ENCODE data around the gene CA11. TPM values are rescaled to one million over a fixed set of nuclear protein-coding genes. Genes with fewer than 3 reads are reported as not detected.

CA11 gene
- total RNA-seq, 2 experiments from 2014 or later, result 9.7 to 10.4 TPM

DNA sequence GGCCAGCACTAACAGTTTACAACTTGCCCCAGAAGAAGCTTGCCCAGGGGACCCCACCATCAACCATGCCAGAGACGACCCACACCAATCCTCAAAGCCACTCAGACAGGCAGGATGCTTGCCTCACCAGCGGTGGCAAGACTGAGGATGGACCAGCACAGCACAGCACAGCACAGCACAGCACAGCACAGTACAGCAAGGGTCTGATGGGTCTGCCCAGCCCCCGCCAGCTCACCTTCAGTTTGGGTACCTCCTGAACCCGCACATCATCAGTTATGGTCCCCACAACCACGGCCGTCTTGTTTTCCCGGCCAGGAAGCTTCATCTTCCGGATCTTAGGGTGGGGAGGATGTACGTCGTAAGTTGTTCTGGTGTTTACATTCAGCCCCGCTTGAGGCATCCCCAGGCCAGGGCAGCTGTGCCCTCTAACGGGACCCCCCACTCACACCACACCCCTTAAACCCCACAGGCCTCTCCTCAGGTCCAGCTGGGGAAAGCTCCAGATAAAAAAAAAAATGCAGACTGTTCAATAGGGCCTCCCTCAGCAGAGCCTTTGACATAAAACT, 29.4 kb downstream of the CA11 start:
- POLR2A ChIA-PET, result interaction anchor here (0.6 to 1.3 kb wide), 4 partner anchors 8 to 42 kb away, joined by 3 to 5 read pairs (median 3); no protein-coding TSS in a partner anchor
- H3K27ac Mint-ChIP-seq, result peak overlapping the region; percentile 43
- H3K4me1 Mint-ChIP-seq, result peaks cover 26% of the 10 kb centered on the region
- no peak for ATAC-seq (ENCODE audit: low read depth)
- DNase-seq, result no peak
- no peaks in the 10 kb centered on the region for H3K27me3 Mint-ChIP-seq
- H3K4me3 Mint-ChIP-seq, result peak overlapping the region; percentile 95
- no peaks in the 10 kb centered on the region for H3K9me3 Mint-ChIP-seq
- peaks cover 22% of the 10 kb centered on the region for H3K36me3 Mint-ChIP-seq

DNA sequence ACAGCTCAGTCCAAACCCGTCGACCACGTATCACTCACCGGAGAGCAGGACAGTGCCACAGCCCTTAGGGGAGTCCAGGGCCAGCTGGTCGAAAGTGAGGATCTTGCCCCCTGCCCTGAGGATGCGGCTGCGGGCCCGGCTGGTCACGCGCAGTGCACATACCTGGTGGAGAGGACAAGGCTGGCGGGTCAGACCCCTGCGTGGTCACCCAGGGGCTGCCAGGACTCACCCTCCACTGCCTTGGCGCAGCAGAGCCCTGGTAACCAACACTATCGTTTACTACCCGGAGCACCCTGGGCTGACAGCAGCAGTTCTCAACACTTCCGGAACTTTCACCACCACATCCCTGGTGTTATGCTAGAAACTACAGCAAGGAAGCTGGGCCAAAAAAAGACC, 29.9 kb downstream of the CA11 start:
- peak overlapping the region; percentile 43 for H3K27ac Mint-ChIP-seq
- POLR2A ChIA-PET, result interaction anchor here (0.6 kb wide), 1 partner anchor 41 kb away, joined by 5 read pairs; no protein-coding TSS in a partner anchor
- ATAC-seq (ENCODE audit: low read depth) (no peak), DNase-seq (peak; percentile 28)
- H3K4me3 Mint-ChIP-seq, result peak overlapping the region; percentile 95
- no peaks in the 10 kb centered on the region for H3K9me3 Mint-ChIP-seq
- H3K4me1 Mint-ChIP-seq, result peaks cover 23% of the 10 kb centered on the region
- peaks cover 22% of the 10 kb centered on the region for H3K36me3 Mint-ChIP-seq
- H3K27me3 Mint-ChIP-seq, result no peaks in the 10 kb centered on the region

DNA sequence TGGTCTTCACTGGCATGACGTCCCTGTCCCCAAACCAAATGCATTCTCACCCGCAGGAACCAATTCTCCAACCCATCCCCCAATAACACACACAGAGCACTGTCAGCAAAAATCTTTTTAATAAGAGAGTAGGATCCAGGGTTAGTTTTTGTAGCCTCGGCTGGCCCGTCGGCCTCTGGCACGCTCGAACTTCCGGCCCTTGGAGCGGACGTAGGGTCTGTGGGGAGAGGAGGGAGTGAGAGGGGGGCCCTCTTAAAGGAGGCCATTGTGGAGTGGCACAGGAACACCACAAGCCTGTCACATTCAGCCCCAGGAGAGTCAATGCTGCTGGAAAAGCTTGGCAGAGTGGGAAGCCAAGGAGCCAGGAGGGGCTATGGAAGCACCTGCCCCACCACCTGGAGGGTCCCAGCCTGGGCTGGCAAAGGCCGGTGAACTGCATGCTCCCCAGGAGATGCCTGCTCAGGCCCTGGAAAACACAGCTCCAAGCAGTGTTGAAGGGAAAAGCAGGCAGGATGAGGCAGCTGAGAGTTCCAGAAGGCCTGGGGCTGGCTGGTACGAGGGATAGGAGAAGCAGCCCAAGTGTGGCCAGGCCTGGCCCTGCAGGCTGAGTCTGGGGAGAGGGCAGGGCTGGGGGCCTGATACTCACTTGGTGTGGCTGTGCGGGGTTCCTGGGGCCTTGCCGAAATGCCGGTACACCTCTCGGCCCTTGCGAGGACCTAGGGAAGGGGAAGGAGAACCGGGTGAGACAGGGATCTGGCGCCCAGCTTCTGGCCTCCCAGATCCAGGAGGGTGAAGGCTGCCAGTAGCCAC, 30.6 kb downstream of the CA11 start:
- Mint-ChIP-seq H3K27me3 (no peaks in the 10 kb centered on the region), H3K4me1 (peaks cover 23% of the 10 kb centered on the region), H3K9me3 (no peaks in the 10 kb centered on the region), H3K4me3 (no peak overlapping the region), H3K36me3 (peaks cover 22% of the 10 kb centered on the region), H3K27ac (peak overlapping the region; percentile 25)
- peak; percentile 25 for DNase-seq
- POLR2A ChIA-PET, result interaction anchor here (0.6 kb wide), 1 partner anchor 41 kb away, joined by 5 read pairs; no protein-coding TSS in a partner anchor
- ATAC-seq (ENCODE audit: low read depth), result no peak

DNA sequence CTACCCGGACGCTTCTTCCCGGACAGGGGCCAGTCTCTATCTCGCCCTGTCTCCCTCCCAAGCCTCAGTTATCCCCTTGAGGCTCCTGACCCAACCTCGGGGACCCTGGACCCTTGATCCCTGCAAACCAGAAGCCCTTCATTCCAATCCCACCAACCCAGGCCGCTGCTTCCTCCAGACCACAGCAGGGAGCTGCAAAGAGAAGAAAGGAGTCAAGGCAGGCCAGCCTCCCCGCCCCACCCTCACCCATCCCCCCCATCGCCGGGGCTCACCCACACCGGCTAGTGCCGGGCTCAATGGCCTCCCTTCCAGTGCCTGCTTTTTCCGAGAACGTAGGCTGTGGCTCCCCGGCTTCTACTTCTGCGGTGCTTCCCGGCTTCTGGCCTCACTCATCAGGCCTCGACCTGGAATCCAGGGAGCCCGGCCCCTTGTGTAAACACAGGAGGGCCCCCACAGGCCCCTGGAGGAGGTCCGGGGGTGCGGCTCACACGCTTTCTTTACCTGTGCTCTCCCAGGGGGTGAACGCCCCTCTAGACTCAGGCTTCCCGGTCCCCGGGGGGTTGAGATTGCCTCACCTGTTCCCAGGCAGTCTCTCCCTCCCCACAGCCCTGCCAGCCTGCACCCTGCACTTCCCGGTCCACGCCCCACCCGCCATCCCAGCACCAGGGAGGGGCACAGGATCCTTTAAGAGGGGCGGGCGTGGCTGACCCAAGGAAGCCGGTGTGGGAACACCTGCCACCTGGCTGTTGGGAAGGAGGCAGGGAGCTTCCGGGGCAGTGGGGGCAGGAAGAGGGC, 31.4 kb downstream of the CA11 start, which contains the start of gene FAM83E:
Gene FAM83E (minus strand): TSS at position 641 of the 795 bp plus-strand sequence. CDS start 1,704 bp downstream, outside the sequence.
- POLR2A ChIA-PET, result interaction anchor here (1.0 kb wide), 1 partner anchor 9 kb away, joined by 3 read pairs; no protein-coding TSS in a partner anchor
- Mint-ChIP-seq H3K4me3 (no peak within 1 kb of the TSS), H3K27me3 (no peaks in the 10 kb centered on the region), H3K4me1 (peaks cover 15% of the 10 kb centered on the region), H3K27ac (peak within 1 kb of the TSS; percentile 26), H3K36me3 (peaks cover 21% of the 10 kb centered on the region), H3K9me3 (no peaks in the 10 kb centered on the region)
- DNase-seq (peak; percentile 32), ATAC-seq (ENCODE audit: low read depth) (no peak)

DNA sequence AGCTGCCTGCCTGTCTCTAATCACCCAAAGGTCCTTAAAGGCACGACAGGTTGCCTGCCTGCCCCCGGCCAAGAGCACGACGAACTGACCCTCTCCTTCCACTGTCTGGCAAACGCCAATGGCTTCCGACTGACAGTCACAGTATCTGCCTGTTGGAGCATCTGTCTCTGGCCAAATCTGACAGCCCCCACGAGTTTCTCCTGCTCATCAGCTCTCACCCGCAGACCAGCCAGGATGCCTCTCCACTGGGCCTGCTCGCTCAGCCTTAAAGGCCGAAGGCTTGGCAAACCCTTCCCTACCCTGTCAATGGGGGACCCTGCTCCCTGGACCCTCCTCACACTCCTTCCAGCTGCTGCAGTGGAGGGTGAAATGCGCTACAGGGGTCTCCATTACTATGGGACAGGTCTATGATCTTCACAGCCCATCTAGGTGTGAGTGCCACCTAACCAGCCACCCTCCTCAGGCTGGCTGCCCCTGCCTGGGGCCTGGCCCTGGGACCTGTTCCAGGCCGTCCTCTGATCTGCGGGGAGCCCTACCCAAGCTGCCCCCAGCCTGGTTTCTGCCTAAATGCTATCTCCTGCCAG, 32.0 kb downstream of the CA11 start:
- DNase-seq (peak; percentile 34), ATAC-seq (ENCODE audit: low read depth) (no peak)
- POLR2A ChIA-PET, result interaction anchor here (0.6 to 1.0 kb wide), 2 partner anchors 10 to 13 kb away, joined by 3 to 8 read pairs; no protein-coding TSS in a partner anchor
- no peaks in the 10 kb centered on the region for H3K27me3 Mint-ChIP-seq
- H3K4me1 Mint-ChIP-seq, result peaks cover 15% of the 10 kb centered on the region
- peaks cover 19% of the 10 kb centered on the region for H3K36me3 Mint-ChIP-seq
- no peaks in the 10 kb centered on the region for H3K9me3 Mint-ChIP-seq
- H3K27ac Mint-ChIP-seq, result peak overlapping the region; percentile 26
- H3K4me3 Mint-ChIP-seq, result no peak overlapping the region

DNA sequence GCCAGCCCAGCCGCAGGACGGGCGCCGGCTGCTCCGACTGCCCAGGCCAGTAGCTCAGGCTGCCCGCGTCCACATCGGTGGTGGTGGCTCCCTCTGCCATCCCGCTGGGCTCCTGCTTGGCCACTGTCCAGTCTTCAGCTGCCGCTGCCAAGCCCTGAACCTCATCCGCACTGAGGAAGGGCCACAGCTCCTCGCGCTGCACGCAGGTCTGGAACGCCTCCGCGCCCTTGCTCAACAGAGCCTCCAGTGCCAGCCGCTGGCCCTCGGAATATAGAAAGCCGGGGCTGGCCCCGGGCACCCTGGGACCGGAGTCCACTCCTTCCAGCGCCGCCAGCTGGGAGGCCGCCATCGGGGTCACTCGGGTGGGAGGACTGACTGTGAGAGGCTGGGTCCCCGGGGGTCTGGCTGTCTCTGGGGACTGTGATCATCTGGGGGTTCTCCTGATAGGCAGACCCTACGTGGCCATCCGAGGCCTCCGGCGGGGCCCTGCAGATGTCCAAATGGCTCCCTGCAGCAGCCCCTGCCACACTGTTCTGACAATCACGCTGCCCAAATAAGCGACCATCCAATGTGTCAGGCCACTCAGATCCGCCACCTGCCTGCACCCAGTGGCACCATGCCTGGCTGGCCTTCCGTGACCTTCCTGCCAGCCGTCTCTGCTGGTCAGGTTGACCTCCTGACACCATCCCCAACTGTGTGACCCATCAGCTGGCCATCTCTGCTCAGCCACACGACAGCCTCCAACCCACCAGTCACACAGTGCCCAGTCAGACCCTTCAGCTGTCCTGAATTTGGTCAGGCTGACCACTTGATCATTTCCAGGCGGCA, 32.7 kb downstream of the CA11 start:
- no peak overlapping the region for H3K4me3 Mint-ChIP-seq
- peaks cover 14% of the 10 kb centered on the region for H3K36me3 Mint-ChIP-seq
- DNase-seq (peak; percentile 29), ATAC-seq (ENCODE audit: low read depth) (no peak)
- H3K4me1 Mint-ChIP-seq, result peaks cover 18% of the 10 kb centered on the region
- H3K9me3 Mint-ChIP-seq, result no peaks in the 10 kb centered on the region
- no peak overlapping the region for H3K27ac Mint-ChIP-seq
- H3K27me3 Mint-ChIP-seq, result no peaks in the 10 kb centered on the region
- POLR2A ChIA-PET, result interaction anchor here (0.6 to 1.1 kb wide), 2 partner anchors 14 to 23 kb away, joined by 3 to 8 read pairs; partner anchors contain the start of gene DBP

DNA sequence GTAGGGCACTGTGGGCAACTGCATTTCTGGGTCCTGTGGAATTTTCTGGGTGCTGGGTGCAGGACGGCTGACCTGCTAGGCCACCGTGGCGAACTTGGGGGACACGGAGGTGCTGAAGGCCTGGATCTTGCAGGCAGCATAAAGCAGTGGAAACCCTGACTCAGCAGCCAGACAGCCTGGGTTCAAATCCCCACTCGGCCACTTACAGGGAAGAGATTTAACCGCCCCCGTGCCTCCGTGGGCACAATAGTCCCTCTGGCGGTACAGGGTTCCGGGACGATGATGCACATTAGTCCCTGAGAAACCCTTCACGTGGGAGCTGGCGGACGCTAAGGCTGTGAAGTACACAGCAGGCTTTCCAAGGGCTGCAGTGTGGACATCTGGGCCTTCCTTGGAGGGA, 34.1 kb downstream of the CA11 start:
- ATAC-seq (ENCODE audit: low read depth), result no peak
- H3K4me1 Mint-ChIP-seq, result peaks cover 14% of the 10 kb centered on the region
- H3K27ac Mint-ChIP-seq, result no peak overlapping the region
- no peak overlapping the region for H3K4me3 Mint-ChIP-seq
- POLR2A ChIA-PET, result interaction anchor here (1.1 kb wide), 1 partner anchor 25 kb away, joined by 3 read pairs; the partner anchor contains the start of gene DBP
- DNase-seq, result no peak
- H3K9me3 Mint-ChIP-seq, result no peaks in the 10 kb centered on the region
- H3K27me3 Mint-ChIP-seq, result no peaks in the 10 kb centered on the region
- peaks cover 8% of the 10 kb centered on the region for H3K36me3 Mint-ChIP-seq

DNA sequence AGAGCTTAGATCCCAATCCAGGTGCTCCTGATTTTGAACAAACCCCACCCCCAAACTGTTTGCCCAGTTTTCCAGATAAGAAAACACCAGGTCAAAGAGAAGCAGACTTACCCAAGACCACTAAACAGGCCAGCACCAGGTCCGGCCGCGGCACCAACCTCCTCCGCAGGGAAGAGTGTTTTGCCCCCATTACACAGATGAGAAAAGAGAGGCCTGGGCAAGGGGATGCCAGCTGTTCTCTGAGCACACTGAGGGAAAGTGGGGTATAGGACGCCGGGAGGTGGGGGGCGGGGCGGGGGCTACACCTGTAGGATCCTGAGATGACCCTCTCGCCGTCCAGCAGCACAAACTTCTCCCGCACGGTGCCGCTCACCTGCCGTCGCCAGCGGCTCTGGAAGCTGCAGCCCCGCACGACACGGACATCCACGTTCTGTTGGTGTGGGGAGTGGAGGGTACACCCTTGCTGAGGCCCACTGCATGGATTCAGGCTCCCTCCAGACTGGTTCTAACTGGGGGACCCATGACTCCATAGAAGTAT, 36.3 kb downstream of the CA11 start:
- no peaks in the 10 kb centered on the region for H3K36me3 Mint-ChIP-seq
- POLR2A ChIA-PET, result interaction anchor here (0.6 to 1.8 kb wide), 6 partner anchors 10 to 169 kb away, joined by 3 to 10 read pairs (median 4); partner anchors contain the start of genes RPL18 and SPHK2

DNA sequence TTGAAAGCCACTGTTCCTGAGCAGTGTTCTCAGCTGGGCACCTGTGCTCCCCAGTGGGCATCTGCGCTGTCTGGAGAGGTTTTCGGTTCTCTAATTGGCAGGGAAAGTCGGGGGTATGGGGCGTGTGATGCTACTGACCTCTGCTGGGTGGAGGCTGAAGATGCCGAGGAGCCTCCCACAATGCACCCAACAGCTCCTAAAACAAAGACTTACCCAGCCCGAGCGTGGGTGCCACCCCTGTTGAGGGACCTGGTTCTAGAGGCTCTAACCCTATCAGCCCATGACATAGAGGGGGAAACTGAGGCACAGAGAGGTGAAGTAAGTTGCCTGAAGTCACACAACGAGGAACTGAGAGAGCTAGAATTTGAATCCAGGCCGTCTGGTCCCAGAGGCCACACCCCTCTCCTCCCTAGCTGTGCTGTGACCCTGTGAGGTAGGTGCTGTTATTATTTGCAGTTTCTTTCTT, 37.2 kb downstream of the CA11 start:
- Mint-ChIP-seq H3K27ac (peak overlapping the region; percentile 62), H3K9me3 (no peaks in the 10 kb centered on the region), H3K27me3 (no peaks in the 10 kb centered on the region), H3K4me3 (peak overlapping the region; percentile 31), H3K36me3 (no peaks in the 10 kb centered on the region), H3K4me1 (peaks cover 4% of the 10 kb centered on the region)
- ATAC-seq (ENCODE audit: low read depth) (peak; percentile 90), DNase-seq (peak; percentile 56)
- POLR2A ChIA-PET, result interaction anchor here (0.6 to 1.8 kb wide), 12 partner anchors 8 to 1204 kb away, joined by 3 to 10 read pairs (median 4); partner anchors contain the start of genes FUZ, RPL18 and SPHK2

More for the DNA sequence above, 36.3 kb downstream of the CA11 start:
- DNase-seq (no peak), ATAC-seq (ENCODE audit: low read depth) (no peak)
- no peaks in the 10 kb centered on the region for H3K9me3 Mint-ChIP-seq
- H3K27ac Mint-ChIP-seq, result no peak overlapping the region
- peaks cover 4% of the 10 kb centered on the region for H3K4me1 Mint-ChIP-seq
- no peaks in the 10 kb centered on the region for H3K27me3 Mint-ChIP-seq
- no peak overlapping the region for H3K4me3 Mint-ChIP-seq

DNA sequence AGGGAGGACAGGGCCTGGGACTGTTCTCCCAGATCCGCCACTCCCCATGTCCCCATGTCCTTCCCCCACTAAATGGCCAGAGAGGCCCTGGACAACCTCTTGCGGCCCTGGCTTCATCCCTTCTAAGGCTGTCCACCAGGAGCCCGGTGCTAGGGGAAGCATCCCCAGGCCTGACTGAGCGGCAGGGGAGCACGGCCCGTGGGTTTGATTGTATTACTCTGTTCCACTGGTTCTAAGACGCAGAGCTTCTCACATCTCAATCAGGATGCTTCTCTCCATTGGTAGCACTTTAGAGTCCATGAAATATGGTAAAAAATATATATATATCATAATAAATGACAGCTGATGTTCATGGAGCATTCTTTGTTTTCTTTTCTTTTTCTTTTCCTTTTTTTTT, 38.6 kb downstream of the CA11 start:
- H3K27ac Mint-ChIP-seq, result no peak overlapping the region
- H3K4me1 Mint-ChIP-seq, result peaks cover 4% of the 10 kb centered on the region
- H3K9me3 Mint-ChIP-seq, result no peaks in the 10 kb centered on the region
- POLR2A ChIA-PET, result no interaction called here
- H3K27me3 Mint-ChIP-seq, result no peaks in the 10 kb centered on the region
- no peak for ATAC-seq (ENCODE audit: low read depth)
- DNase-seq, result no peak
- no peak overlapping the region for H3K4me3 Mint-ChIP-seq
- H3K36me3 Mint-ChIP-seq, result no peaks in the 10 kb centered on the region

DNA sequence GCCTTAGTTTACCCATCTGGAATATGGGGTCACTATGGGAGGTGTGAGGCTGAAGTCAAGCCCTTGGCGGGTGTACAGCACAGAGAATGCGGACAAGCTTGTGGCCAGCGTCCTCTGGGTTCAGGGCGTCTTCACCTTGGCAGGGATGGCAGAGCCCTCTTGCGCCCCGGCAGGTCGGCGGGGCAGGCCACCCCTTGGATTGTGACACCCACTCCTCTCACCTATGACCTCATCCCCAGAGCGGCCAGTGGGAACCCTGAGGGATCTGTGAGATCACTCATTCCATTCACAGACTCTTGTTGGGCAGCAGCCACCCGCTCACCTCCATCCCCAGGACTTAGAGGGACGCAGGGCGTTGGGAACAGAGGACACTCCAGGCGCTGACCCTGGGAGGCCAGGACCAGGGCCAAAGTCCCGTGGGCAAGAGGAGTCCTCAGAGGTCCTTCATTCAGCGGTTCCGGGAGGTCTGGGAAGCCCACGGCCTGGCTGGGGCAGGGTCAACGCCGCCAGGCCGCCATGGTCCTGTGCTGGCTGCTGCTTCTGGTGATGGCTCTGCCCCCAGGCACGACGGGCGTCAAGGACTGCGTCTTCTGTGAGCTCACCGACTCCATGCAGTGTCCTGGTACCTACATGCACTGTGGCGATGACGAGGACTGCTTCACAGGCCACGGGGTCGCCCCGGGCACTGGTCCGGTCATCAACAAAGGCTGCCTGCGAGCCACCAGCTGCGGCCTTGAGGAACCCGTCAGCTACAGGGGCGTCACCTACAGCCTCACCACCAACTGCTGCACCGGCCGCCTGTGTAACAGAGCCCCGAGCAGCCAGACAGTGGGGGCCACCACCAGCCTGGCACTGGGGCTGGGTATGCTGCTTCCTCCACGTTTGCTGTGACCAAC, 39.3 kb downstream of the CA11 start, which contains the start of gene SPACA4:
Gene SPACA4 (plus strand): TSS at position 280 of the 896 bp plus-strand sequence. CDS start 237 bp downstream, at position 517.
- no peaks in the 10 kb centered on the region for H3K9me3 Mint-ChIP-seq
- no peaks in the 10 kb centered on the region for H3K36me3 Mint-ChIP-seq
- no peak within 1 kb of the TSS for H3K27ac Mint-ChIP-seq
- peaks cover 4% of the 10 kb centered on the region for H3K4me1 Mint-ChIP-seq
- H3K4me3 Mint-ChIP-seq, result no peak within 1 kb of the TSS
- POLR2A ChIA-PET, result no interaction called here
- ATAC-seq (ENCODE audit: low read depth) (no peak), DNase-seq (no peak)
- H3K27me3 Mint-ChIP-seq, result no peaks in the 10 kb centered on the region
